Panc1 (cell line): ENCODE measurements around the gene CARMIL3.

ENCODE experiments used
- CTCF ChIP-seq: fragments of 450-650 bp; IDR thresholded peaks from 2 replicates; pipeline ENCODE4 v1.5.1; 2017; ENCODE audit warnings: mild to moderate bottlenecking
- POLR2AphosphoS5 ChIP-seq: IDR thresholded peaks from 2 replicates; pipeline ENCODE4 v1.6.1; 2012; ENCODE audit warnings: mild to moderate bottlenecking, low read depth, low read length, moderate library complexity

- TF ChIP-seq POLR2AphosphoS5 (no peak), CTCF (no peak)
These were observed 58.3 kb downstream of the CARMIL3 start for GRCh38 chr14:24110060-24110459.
